ENCODE measurements around the gene DPYSL3. TPM values are rescaled to one million over a fixed set of nuclear protein-coding genes. Genes with fewer than 3 reads are reported as not detected.

The DPYSL3 gene
- total RNA-seq, 1 donor from 2014 or later: 56.0 TPM

GRCh38 chr5:147411359-147412319 lies 98.2 kb downstream of the DPYSL3 start:
- no peak overlapping the region for H3K27ac Mint-ChIP-seq

GRCh38 chr5:147410496-147411358 lies 99.1 kb downstream of the DPYSL3 start:
- Mint-ChIP-seq H3K36me3 (ENCODE audit: insufficient read depth) (peaks cover 23% of the 10 kb centered on the region), H3K4me1 (ENCODE audit: low read depth) (peaks cover 6% of the 10 kb centered on the region), H3K4me3 (ENCODE audit: low read depth) (no peak overlapping the region), H3K9me3 (ENCODE audit: low read depth) (no peaks in the 10 kb centered on the region), H3K27me3 (no peaks in the 10 kb centered on the region), H3K27ac (no peak overlapping the region)
- DNase-seq (ENCODE audit: low spot score, unreplicated experiment): no peak
- TF ChIP-seq, protein P1, sequence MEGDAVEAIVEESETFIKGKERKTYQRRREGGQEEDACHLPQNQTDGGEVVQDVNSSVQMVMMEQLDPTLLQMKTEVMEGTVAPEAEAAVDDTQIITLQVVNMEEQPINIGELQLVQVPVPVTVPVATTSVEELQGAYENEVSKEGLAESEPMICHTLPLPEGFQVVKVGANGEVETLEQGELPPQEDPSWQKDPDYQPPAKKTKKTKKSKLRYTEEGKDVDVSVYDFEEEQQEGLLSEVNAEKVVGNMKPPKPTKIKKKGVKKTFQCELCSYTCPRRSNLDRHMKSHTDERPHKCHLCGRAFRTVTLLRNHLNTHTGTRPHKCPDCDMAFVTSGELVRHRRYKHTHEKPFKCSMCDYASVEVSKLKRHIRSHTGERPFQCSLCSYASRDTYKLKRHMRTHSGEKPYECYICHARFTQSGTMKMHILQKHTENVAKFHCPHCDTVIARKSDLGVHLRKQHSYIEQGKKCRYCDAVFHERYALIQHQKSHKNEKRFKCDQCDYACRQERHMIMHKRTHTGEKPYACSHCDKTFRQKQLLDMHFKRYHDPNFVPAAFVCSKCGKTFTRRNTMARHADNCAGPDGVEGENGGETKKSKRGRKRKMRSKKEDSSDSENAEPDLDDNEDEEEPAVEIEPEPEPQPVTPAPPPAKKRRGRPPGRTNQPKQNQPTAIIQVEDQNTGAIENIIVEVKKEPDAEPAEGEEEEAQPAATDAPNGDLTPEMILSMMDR (IDR thresholded peaks at IDR 0.05; ENCODE audit: unreplicated experiment): no peak

More at GRCh38 chr5:147411359-147412319, 98.2 kb downstream of the DPYSL3 start:
- H3K27me3 Mint-ChIP-seq: no peaks in the 10 kb centered on the region
- H3K9me3 Mint-ChIP-seq (ENCODE audit: low read depth): no peaks in the 10 kb centered on the region
- peaks cover 6% of the 10 kb centered on the region for H3K4me1 Mint-ChIP-seq (ENCODE audit: low read depth)
- no peak overlapping the region for H3K4me3 Mint-ChIP-seq (ENCODE audit: low read depth)
- TF ChIP-seq, protein P1 (IDR thresholded peaks at IDR 0.05; ENCODE audit: unreplicated experiment): no peak
- H3K36me3 Mint-ChIP-seq (ENCODE audit: insufficient read depth): peaks cover 23% of the 10 kb centered on the region
- no peak for DNase-seq (ENCODE audit: low spot score, unreplicated experiment)

DNA sequence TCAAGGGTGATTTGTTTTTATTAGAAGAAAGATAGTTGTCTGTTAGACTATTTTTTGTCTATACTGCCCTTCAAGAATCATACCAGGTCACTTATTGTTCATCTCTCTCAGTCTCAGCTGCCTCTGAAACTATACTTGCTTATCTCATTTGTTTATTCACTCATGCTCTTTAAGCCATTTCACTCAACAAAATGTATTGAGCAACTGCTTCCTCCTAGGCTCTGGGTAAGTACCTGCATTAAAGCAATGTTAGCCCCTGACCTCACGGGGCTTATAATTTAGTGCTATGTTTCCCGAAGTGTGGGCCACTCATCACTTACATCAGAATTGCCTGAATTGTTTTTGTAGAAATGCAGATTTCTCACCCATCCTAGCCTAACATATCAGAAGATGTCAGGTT lies 100.9 kb downstream of the DPYSL3 start:
- no peak overlapping the region for H3K4me3 Mint-ChIP-seq (ENCODE audit: low read depth)
- H3K4me1 Mint-ChIP-seq (ENCODE audit: low read depth): peaks cover 6% of the 10 kb centered on the region
- peaks cover 21% of the 10 kb centered on the region for H3K36me3 Mint-ChIP-seq (ENCODE audit: insufficient read depth)
- H3K9me3 Mint-ChIP-seq (ENCODE audit: low read depth): no peaks in the 10 kb centered on the region
- no peak for DNase-seq (ENCODE audit: low spot score, unreplicated experiment)
- no peak overlapping the region for H3K27ac Mint-ChIP-seq
- TF ChIP-seq, protein P1 (IDR thresholded peaks at IDR 0.05; ENCODE audit: unreplicated experiment): no peak
- no peaks in the 10 kb centered on the region for H3K27me3 Mint-ChIP-seq

DNA sequence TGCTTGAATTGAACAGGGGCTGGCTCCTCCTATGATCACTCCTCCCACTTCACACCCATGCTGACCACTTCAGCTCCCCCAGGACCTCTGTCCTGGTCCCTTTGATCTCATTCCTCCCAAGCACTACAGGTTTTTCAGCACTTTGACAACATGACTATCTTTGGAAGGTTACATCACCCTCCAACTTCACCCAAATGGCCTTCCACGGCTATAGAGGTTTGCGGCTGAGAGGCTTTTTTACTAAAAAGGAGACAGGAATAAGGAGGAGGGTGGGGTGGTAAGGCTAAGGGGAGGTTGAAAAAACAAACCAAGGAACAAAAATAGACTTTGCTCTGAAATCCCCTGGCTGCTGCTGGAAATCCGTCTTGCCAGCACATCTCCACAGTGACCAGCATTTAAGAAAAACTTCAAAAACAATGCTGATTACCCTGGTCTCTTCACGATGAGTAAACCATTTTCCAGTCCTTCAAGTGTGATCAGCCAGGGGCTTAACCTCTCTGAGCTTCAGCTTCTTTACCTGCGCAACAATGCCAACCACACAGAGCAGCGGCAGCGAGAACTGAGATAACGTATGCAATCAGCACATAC lies 102.7 kb downstream of the DPYSL3 start:
- peak overlapping the region; percentile 77 for H3K27ac Mint-ChIP-seq
- H3K4me1 Mint-ChIP-seq (ENCODE audit: low read depth): peaks cover 6% of the 10 kb centered on the region
- TF ChIP-seq, protein P1 (IDR thresholded peaks at IDR 0.05; ENCODE audit: unreplicated experiment): no peak
- H3K36me3 Mint-ChIP-seq (ENCODE audit: insufficient read depth): peaks cover 18% of the 10 kb centered on the region
- DNase-seq (ENCODE audit: low spot score, unreplicated experiment): no peak
- H3K9me3 Mint-ChIP-seq (ENCODE audit: low read depth): no peaks in the 10 kb centered on the region
- no peaks in the 10 kb centered on the region for H3K27me3 Mint-ChIP-seq
- H3K4me3 Mint-ChIP-seq (ENCODE audit: low read depth): no peak overlapping the region

DNA sequence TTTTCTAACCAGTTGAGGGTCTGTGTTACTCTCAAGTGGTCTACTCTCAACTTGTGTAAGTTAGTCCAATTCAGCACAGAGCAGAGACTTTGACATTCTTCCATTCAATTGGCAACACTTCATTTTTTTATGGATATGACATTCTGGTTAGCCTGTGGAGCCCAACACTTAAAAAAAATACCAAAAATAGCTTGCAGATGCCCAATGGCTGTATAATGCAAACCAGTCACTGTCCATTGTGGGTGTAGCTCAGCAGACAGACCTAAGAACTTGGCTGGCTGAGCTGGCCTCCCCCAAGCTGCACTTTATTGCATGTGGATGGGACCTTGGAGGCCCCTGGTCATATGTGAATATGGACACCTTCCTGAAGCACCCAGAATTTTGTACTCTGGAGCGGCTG lies 103.2 kb downstream of the DPYSL3 start:
- Mint-ChIP-seq H3K4me3 (ENCODE audit: low read depth) (no peak overlapping the region), H3K4me1 (ENCODE audit: low read depth) (peaks cover 6% of the 10 kb centered on the region), H3K36me3 (ENCODE audit: insufficient read depth) (peaks cover 16% of the 10 kb centered on the region), H3K27me3 (no peaks in the 10 kb centered on the region), H3K9me3 (ENCODE audit: low read depth) (no peaks in the 10 kb centered on the region), H3K27ac (no peak overlapping the region)
- TF ChIP-seq, protein P1 (IDR thresholded peaks at IDR 0.05; ENCODE audit: unreplicated experiment): no peak
- DNase-seq (ENCODE audit: low spot score, unreplicated experiment): no peak
